Neuronal stem cell (in vitro differentiated cells): ENCODE measurements around the gene LRRC18.

Experiments
- DNase-seq: peaks from one replicate; pipeline ENCODE4 v3.0.0-alpha.2; 2013; ENCODE audit warnings: low spot score
- H2AFZ ChIP-seq: one replicate; pipeline ENCODE4 v1.6.1; 2013; ENCODE audit warnings: mild to moderate bottlenecking, low read length, inconsistent platforms
- H2AK5ac ChIP-seq: 2 replicates; pipeline ENCODE4 v1.6.1; 2013; ENCODE audit warnings: low read depth, mild to moderate bottlenecking, inconsistent platforms, low read length, moderate library complexity, mixed read lengths
- H2BK120ac ChIP-seq: 2 replicates; pipeline ENCODE4 v1.6.1; 2013; ENCODE audit warnings: low read depth, mild to moderate bottlenecking, inconsistent platforms, low read length, moderate library complexity, mixed read lengths
- H2BK12ac ChIP-seq: one replicate; pipeline ENCODE4 v1.6.1; 2013; ENCODE audit warnings: low read length, inconsistent platforms
- H2BK15ac ChIP-seq: 2 replicates; pipeline ENCODE4 v1.6.1; 2013; ENCODE audit warnings: mild to moderate bottlenecking, low read length, inconsistent platforms, mixed read lengths
- H2BK5ac ChIP-seq: one replicate; pipeline ENCODE4 v1.6.1; 2013; ENCODE audit warnings: inconsistent platforms, mild to moderate bottlenecking, low read length, moderate library complexity
- H3K14ac ChIP-seq: one replicate; pipeline ENCODE4 v1.6.1; 2013; ENCODE audit warnings: low read length, inconsistent platforms
- H3K18ac ChIP-seq: 2 replicates; pipeline ENCODE4 v1.6.1; 2013; ENCODE audit warnings: low read length, inconsistent platforms
- H3K23ac ChIP-seq: 2 replicates; pipeline ENCODE4 v1.6.1; 2013; ENCODE audit warnings: low read depth, mild to moderate bottlenecking, mixed read lengths, low read length, inconsistent platforms; ENCODE audit not compliant: poor library complexity
- H3K27ac ChIP-seq: replicated peaks from 3 replicates; pipeline ENCODE4 v1.5.1; 2013; ENCODE audit warnings: low read length, inconsistent platforms
- H3K27me3 ChIP-seq, 3 experiments: 2 replicates each; pipeline ENCODE4 v1.6.1; 2013; ENCODE audit warnings: low read length in 3 of 3, mild to moderate bottlenecking in 2 of 3, inconsistent platforms in 1 of 3, low read depth in 1 of 3, mixed read lengths in 1 of 3, moderate library complexity in 1 of 3; ENCODE audit not compliant: control insufficient read depth in 3 of 3, insufficient read depth in 3 of 3
- H3K36me3 ChIP-seq, 2 donors: replicated peaks in 1 of 2; 2 replicates each; pipeline ENCODE4 v1.6.1; 2013; ENCODE audit warnings: low read length in 2 of 2; ENCODE audit not compliant: control insufficient read depth in 2 of 2, insufficient read depth in 2 of 2
- H3K4ac ChIP-seq: 2 replicates; pipeline ENCODE4 v1.6.1; 2013; ENCODE audit warnings: inconsistent platforms, mild to moderate bottlenecking, low read length, moderate library complexity
- H3K4me1 ChIP-seq, 2 donors: 1 replicate in 1 of 2; 2 replicates in 1 of 2; pipeline ENCODE4 v1.6.1; 2013; ENCODE audit warnings: low read length in 2 of 2, low read depth in 1 of 2; ENCODE audit not compliant: control insufficient read depth in 2 of 2, insufficient read depth in 1 of 2
- H3K4me2 ChIP-seq: one replicate; pipeline ENCODE4 v1.6.1; 2013; ENCODE audit warnings: mild to moderate bottlenecking, low read length, inconsistent platforms; ENCODE audit not compliant: insufficient read depth, poor library complexity, severe bottlenecking
- H3K4me3 ChIP-seq, 2 donors: 2 replicates each; pipeline ENCODE4 v1.5.1; 2013; ENCODE audit warnings: low read length in 2 of 2, mild to moderate bottlenecking in 2 of 2, inconsistent platforms in 1 of 2, moderate library complexity in 1 of 2
- H3K79me1 ChIP-seq: one replicate; pipeline ENCODE4 v1.6.1; 2013; ENCODE audit warnings: low read depth, mild to moderate bottlenecking, inconsistent platforms, low read length, moderate library complexity
- H3K9ac ChIP-seq: one replicate; pipeline ENCODE4 v1.6.1; 2013; ENCODE audit warnings: mild to moderate bottlenecking, low read depth, low read length, inconsistent platforms; ENCODE audit not compliant: poor library complexity
- H3K9me3 ChIP-seq, 2 donors: replicated peaks in 1 of 2; 2 replicates each; pipeline versions ENCODE3 to v1.6.1; 2013; ENCODE audit warnings: low read length in 2 of 2, mild to moderate bottlenecking in 2 of 2, inconsistent platforms in 1 of 2, low read depth in 1 of 2, mixed read lengths in 1 of 2, moderate library complexity in 1 of 2; ENCODE audit not compliant: control insufficient read depth in 2 of 2, insufficient read depth in 1 of 2
- H4K8ac ChIP-seq: one replicate; pipeline ENCODE4 v1.6.1; 2013; ENCODE audit warnings: low read depth, mild to moderate bottlenecking, inconsistent platforms, low read length, moderate library complexity
- H4K91ac ChIP-seq: one replicate; pipeline ENCODE4 v1.6.1; 2013; ENCODE audit warnings: low read length, low read depth, mild to moderate bottlenecking, inconsistent platforms; ENCODE audit not compliant: poor library complexity
- WGBS, 2 donors: extraction: QIAGEN DNeasy Blood & Tissue Kit; methylation state at CpG; one replicate each; pipeline ENCODE4 v1.1.7; 2013; ENCODE audit warnings: missing lambda C conversion rate in 2 of 2, mixed read lengths in 1 of 2; ENCODE audit not compliant: insufficient read length in 2 of 2, insufficient replicate concordance in 1 of 2; ENCODE audit errors: extremely low coverage in 2 of 2; 5-methylcytosine and 5-hydroxymethylcytosine counted together

The LRRC18 gene

GRCh38 chr10:48938281-48938680, 1.4 kb downstream of the LRRC18 start:
- no peak overlapping the region for H4K8ac ChIP-seq
- H3K4ac ChIP-seq: no peak overlapping the region
- no peak overlapping the region for H2BK12ac ChIP-seq
- H3K36me3 ChIP-seq: no peaks in the 10 kb centered on the region
- H2AK5ac ChIP-seq: no peak overlapping the region
- H3K18ac ChIP-seq: no peak overlapping the region
- no peak overlapping the region for H3K4me3 ChIP-seq
- H2BK120ac ChIP-seq: no peak overlapping the region
- no peak overlapping the region for H2BK15ac ChIP-seq
- no peak overlapping the region for H3K23ac ChIP-seq
- no peak overlapping the region for H2AFZ ChIP-seq
- WGBS, 2 donors: no CpG with 5 or more reads among the region's 2 CpGs
- no peaks in the 10 kb centered on the region for H3K79me1 ChIP-seq
- peaks cover 9 to 11% of the 10 kb centered on the region in 2 donors for H3K4me1 ChIP-seq
- no peak overlapping the region for H2BK5ac ChIP-seq
- H3K9me3 ChIP-seq: no peaks in the 10 kb centered on the region
- no peak overlapping the region for H3K14ac ChIP-seq
- no peak overlapping the region for H3K9ac ChIP-seq
- DNase-seq: no peak
- no peak overlapping the region for H3K27ac ChIP-seq
- no peak overlapping the region for H3K4me2 ChIP-seq
- peaks cover 0 to 3% (median 0%) of the 10 kb centered on the region in 3 experiments for H3K27me3 ChIP-seq
- no peak overlapping the region for H4K91ac ChIP-seq

DNA sequence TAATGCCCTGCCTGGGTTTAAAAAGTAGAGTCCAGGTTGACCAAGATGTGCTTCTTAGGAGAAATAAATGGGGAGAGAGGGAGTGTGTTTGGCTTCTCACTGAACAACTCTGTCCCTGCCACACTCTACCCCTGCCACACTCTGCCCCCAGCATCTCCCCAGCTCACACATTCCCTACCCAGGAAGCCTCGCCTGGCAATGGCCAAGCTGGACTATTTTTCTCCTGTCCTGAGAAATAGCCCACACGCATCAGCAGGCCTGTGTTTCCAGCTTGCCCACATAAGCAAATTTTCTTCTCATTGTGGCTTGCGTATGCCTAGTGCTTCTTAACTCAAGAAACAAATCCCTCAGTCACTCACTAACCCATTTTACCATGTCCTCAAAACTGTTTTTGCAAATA, 1.8 kb downstream of the LRRC18 start:
- H2BK12ac ChIP-seq: no peak overlapping the region
- no CpG with 5 or more reads among the region's 3 CpGs for WGBS, 2 donors
- peaks cover 9 to 11% of the 10 kb centered on the region in 2 donors for H3K4me1 ChIP-seq
- H4K91ac ChIP-seq: no peak overlapping the region
- H2AK5ac ChIP-seq: no peak overlapping the region
- H2BK5ac ChIP-seq: no peak overlapping the region
- no peaks in the 10 kb centered on the region for H3K79me1 ChIP-seq
- no peak overlapping the region for H3K18ac ChIP-seq
- no peak for DNase-seq
- H3K4ac ChIP-seq: no peak overlapping the region
- H2BK120ac ChIP-seq: no peak overlapping the region
- H2BK15ac ChIP-seq: no peak overlapping the region
- H3K9ac ChIP-seq: no peak overlapping the region
- H3K4me3 ChIP-seq: no peak overlapping the region
- H3K9me3 ChIP-seq: no peaks in the 10 kb centered on the region
- H4K8ac ChIP-seq: no peak overlapping the region
- no peak overlapping the region for H3K23ac ChIP-seq
- H3K36me3 ChIP-seq: no peaks in the 10 kb centered on the region
- peaks cover 0 to 5% (median 0%) of the 10 kb centered on the region in 3 experiments for H3K27me3 ChIP-seq
- H3K14ac ChIP-seq: no peak overlapping the region
- no peak overlapping the region for H3K4me2 ChIP-seq
- H2AFZ ChIP-seq: no peak overlapping the region
- H3K27ac ChIP-seq: no peak overlapping the region

GRCh38 chr10:48935577-48935976, 4.1 kb downstream of the LRRC18 start:
- H2AK5ac ChIP-seq: no peak overlapping the region
- no peak overlapping the region for H4K91ac ChIP-seq
- no peak overlapping the region for H3K14ac ChIP-seq
- no peak overlapping the region for H2BK12ac ChIP-seq
- H4K8ac ChIP-seq: no peak overlapping the region
- no peak overlapping the region for H3K23ac ChIP-seq
- H3K4me3 ChIP-seq: no peak overlapping the region
- no peak overlapping the region for H3K9ac ChIP-seq
- no peak overlapping the region for H3K4ac ChIP-seq
- H2BK15ac ChIP-seq: no peak overlapping the region
- peak overlapping the region; percentile 70 for H2AFZ ChIP-seq
- peaks cover 0 to 5% (median 0%) of the 10 kb centered on the region in 3 experiments for H3K27me3 ChIP-seq
- H2BK120ac ChIP-seq: no peak overlapping the region
- no peak overlapping the region for H3K27ac ChIP-seq
- no peaks in the 10 kb centered on the region for H3K36me3 ChIP-seq
- no peak overlapping the region for H3K18ac ChIP-seq
- H3K79me1 ChIP-seq: no peaks in the 10 kb centered on the region
- H3K4me1 ChIP-seq: peaks cover 4 to 11% of the 10 kb centered on the region in 2 donors
- H3K9me3 ChIP-seq: no peaks in the 10 kb centered on the region
- no peak overlapping the region for H3K4me2 ChIP-seq
- no peak overlapping the region for H2BK5ac ChIP-seq
- no peak for DNase-seq

GRCh38 chr10:48934672-48935501, 4.8 kb downstream of the LRRC18 start:
- peaks cover 4 to 11% of the 10 kb centered on the region in 2 donors for H3K4me1 ChIP-seq
- DNase-seq: no peak
- no peak overlapping the region for H2BK15ac ChIP-seq
- H3K4ac ChIP-seq: no peak overlapping the region
- H3K9me3 ChIP-seq: no peaks in the 10 kb centered on the region
- peaks cover 0 to 5% (median 0%) of the 10 kb centered on the region in 3 experiments for H3K27me3 ChIP-seq
- no peak overlapping the region for H3K4me2 ChIP-seq
- H3K23ac ChIP-seq: no peak overlapping the region
- H3K4me3 ChIP-seq: no peak overlapping the region
- H2AK5ac ChIP-seq: no peak overlapping the region
- H2BK120ac ChIP-seq: no peak overlapping the region
- H3K9ac ChIP-seq: no peak overlapping the region
- no peak overlapping the region for H2BK12ac ChIP-seq
- H3K27ac ChIP-seq: no peak overlapping the region
- no peaks in the 10 kb centered on the region for H3K79me1 ChIP-seq
- no peak overlapping the region for H2BK5ac ChIP-seq
- no peaks in the 10 kb centered on the region for H3K36me3 ChIP-seq
- H2AFZ ChIP-seq: peak overlapping the region; percentile 70
- H3K14ac ChIP-seq: no peak overlapping the region
- WGBS, 2 donors: no CpG with 5 or more reads among the region's 18 CpGs
- no peak overlapping the region for H4K8ac ChIP-seq
- peak overlapping the region; percentile 20 for H3K18ac ChIP-seq
- H4K91ac ChIP-seq: no peak overlapping the region
